ENCODE measurements around the gene NEK10. TPM values are rescaled to one million over a fixed set of nuclear protein-coding genes. Genes with fewer than 3 reads are reported as not detected.

Gene NEK10
- total RNA-seq, 1 donor from 2014 or later, result 9.4 TPM

- Histone ChIP-seq H3K36me3 (no peaks in the 10 kb centered on the region), H3K4me3 (no peak overlapping the region), H3K27ac (no peak overlapping the region), H3K4me1 (peaks cover 9% of the 10 kb centered on the region), H3K27me3 (ENCODE audit: low read depth) (no peaks in the 10 kb centered on the region), H3K9me3 (no peaks in the 10 kb centered on the region)
- ATAC-seq (no peak), DNase-seq (no peak)
- no peak for TF ChIP-seq CTCF (IDR thresholded peaks at IDR 0.05)
- intact Hi-C loops (cut with DNase I), result no loop called here
Observed at GRCh38 chr3:27354588-27355203, 14.5 kb downstream of the NEK10 start.

- Histone ChIP-seq H3K4me3 (no peak overlapping the region), H3K36me3 (no peaks in the 10 kb centered on the region), H3K4me1 (peaks cover 4% of the 10 kb centered on the region), H3K9me3 (no peaks in the 10 kb centered on the region), H3K27me3 (ENCODE audit: low read depth) (no peaks in the 10 kb centered on the region), H3K27ac (no peak overlapping the region)
- no peak for ATAC-seq
- no peak for TF ChIP-seq CTCF (IDR thresholded peaks at IDR 0.05)
- DNase-seq, result no peak
- intact Hi-C loops (cut with DNase I), result no loop called here
Observed at GRCh38 chr3:27354161-27354560, 15.0 kb downstream of the NEK10 start.

GRCh38 chr3:27353221-27353620, 16.0 kb downstream of the NEK10 start:
- Histone ChIP-seq H3K27ac (no peak overlapping the region), H3K27me3 (ENCODE audit: low read depth) (no peaks in the 10 kb centered on the region), H3K4me3 (no peak overlapping the region), H3K9me3 (no peaks in the 10 kb centered on the region), H3K4me1 (no peaks in the 10 kb centered on the region), H3K36me3 (no peaks in the 10 kb centered on the region)
- ATAC-seq, result no peak
- intact Hi-C loops (cut with DNase I), result no loop called here
- DNase-seq, result no peak
- TF ChIP-seq CTCF (IDR thresholded peaks at IDR 0.05), result no peak

- H3K4me3 ChIP-seq, result no peak overlapping the region
- DNase-seq, result no peak
- no peaks in the 10 kb centered on the region for H3K4me1 ChIP-seq
- H3K27me3 ChIP-seq (ENCODE audit: low read depth), result no peaks in the 10 kb centered on the region
- no peak for ATAC-seq
- TF ChIP-seq CTCF (IDR thresholded peaks at IDR 0.05), result no peak
- H3K9me3 ChIP-seq, result no peaks in the 10 kb centered on the region
- H3K36me3 ChIP-seq, result no peaks in the 10 kb centered on the region
- intact Hi-C loops (cut with DNase I), result no loop called here
- no peak overlapping the region for H3K27ac ChIP-seq
Observed at GRCh38 chr3:27352047-27352446, 17.1 kb downstream of the NEK10 start.

- Histone ChIP-seq H3K36me3 (no peaks in the 10 kb centered on the region), H3K27ac (no peak overlapping the region), H3K4me1 (no peaks in the 10 kb centered on the region), H3K4me3 (no peak overlapping the region), H3K9me3 (no peaks in the 10 kb centered on the region), H3K27me3 (ENCODE audit: low read depth) (no peaks in the 10 kb centered on the region)
- ATAC-seq, result no peak
- no peak for DNase-seq
- TF ChIP-seq CTCF (IDR thresholded peaks at IDR 0.05), result no peak
- intact Hi-C loops (cut with DNase I), result no loop called here
Observed at GRCh38 chr3:27349832-27350231, 19.4 kb downstream of the NEK10 start.

Measured in lower lobe of right lung (tissue), 2 donors.